Left cardiac atrium (tissue), 4 donors: ENCODE measurements around the gene DDX20. TPM values are rescaled to one million over a fixed set of nuclear protein-coding genes. Genes with fewer than 3 reads are reported as not detected.
"Not testable (repeated sequence)": the region's sequence is repeated elsewhere in the genome, so short reads cannot be mapped to it uniquely, and the experiment has no call there.

Source experiments
- ATAC-seq, 2 donors: fragments of 200-7000 bp; cut with Tn5 transposase; one replicate each; pipeline ENCODE4 v1.9.1; 2020; ENCODE audit warnings: mild to moderate bottlenecking in 2 of 2, moderate library complexity in 2 of 2
- DNase-seq: peaks from one replicate; pipeline ENCODE4 v3.0.0-alpha.2; 2020
- intact Hi-C, 2 donors: fragments of 100-400 bp; cut with DNase I; formaldehyde crosslinking; loops; one replicate each; pipeline versions ENCODE4 v1.14.1 to v1.15.1; 2022 to 2023
- total RNA-seq, 2 donors: library from RNA; stranded (reverse); fragmentation: NEBNext Ultra II Directional; extraction: Animal tissue kit (Norgen Biotek cat#: 25700); gene quantifications; one replicate each; pipeline ENCODE4 v1.2.1, GENCODE V29; 2021
- donor health status: DM: no; HTN: yes; CAD: no.
- donor health status: DM: no; HTN: yes; CAD: no; lungs with severe emphysema.
- donor health status: DM: yes; HTN: yes; CAD: no.
- donor health status: Dilated cardiomyopathy.

DDX20 gene
- total RNA-seq, 2 donors from 2014 or later, result 7.8 TPM

- intact Hi-C loops, result no loop called here
- DNase-seq, result no peak
- no peak for ATAC-seq
Measured at GRCh38 chr1:111731956-111732355, 23.7 kb upstream of the DDX20 start.

GRCh38 chr1:111732718-111733117 is 23.0 kb upstream of the DDX20 start:
- intact Hi-C loops, result no loop called here
- DNase-seq, result no peak
- no peak for ATAC-seq

DNA sequence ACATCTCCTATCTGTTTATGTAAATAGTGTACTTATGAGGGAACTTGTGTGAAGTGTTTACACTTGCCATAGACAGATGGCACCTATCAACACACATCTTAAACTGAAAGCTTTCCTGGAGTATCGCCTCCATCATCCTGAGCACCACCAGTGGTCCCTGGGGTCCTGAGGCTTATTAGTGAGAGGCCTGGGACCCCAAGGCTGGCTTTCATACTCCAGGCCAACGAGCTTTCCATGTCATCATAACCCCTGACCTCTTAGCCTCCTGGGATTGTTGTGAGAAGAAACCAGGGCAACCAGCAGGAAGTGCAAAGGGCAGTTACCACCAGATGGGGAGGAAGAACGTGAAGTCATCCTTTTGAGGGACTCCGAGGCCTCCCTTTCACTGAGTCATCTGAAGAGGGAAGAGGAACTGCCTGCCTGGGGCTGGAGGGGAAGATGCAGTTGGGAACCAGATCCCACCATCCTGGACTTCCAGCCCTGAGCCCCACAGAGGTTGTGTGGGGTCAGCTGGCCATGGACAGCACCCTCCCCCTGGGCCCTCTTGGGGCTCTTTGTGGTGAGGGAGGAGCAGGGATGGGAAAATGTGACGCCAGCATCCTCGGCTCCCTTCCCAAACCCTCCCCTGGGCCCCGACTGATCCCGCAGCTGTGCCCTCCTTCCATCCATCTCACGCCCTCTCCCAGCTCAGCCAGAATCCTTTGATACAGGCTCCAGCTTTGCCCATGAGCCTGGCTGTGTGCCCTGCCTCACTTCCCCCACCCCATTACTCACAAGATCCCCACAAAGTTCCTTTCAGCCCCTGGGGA is 22.3 kb upstream of the DDX20 start:
- DNase-seq, result peak; percentile 74

GRCh38 chr1:111733992-111734341 is 21.7 kb upstream of the DDX20 start:
- intact Hi-C loops, result no loop called here
- ATAC-seq (no peak), DNase-seq (no peak)

More for the DNA sequence above, 22.3 kb upstream of the DDX20 start:
- intact Hi-C loops, result no loop called here
- peak; percentile 4 to 51 for ATAC-seq

- ATAC-seq (no peak), DNase-seq (no peak)
- intact Hi-C loops, result no loop called here
Measured at GRCh38 chr1:111734426-111734825, 21.3 kb upstream of the DDX20 start.

DNA sequence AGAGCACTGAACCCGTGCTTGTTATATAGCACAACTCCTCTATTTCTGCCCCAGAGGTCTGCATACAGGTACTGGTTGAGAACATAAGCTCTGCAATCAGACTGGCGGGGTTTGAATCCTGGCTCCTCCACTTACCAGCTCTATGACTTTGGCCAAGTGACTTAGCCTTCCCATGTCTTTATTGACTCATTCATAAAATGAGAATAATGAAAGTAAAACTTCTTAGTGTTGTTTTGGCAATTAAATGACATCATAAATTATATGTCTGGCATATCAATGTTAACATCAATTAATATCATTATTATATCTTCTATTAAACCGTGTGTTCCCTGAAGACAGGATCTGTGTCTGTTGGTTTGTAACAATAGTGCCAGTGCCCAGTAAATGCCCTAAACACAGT is 20.8 kb upstream of the DDX20 start:
- no peak for DNase-seq
- no peak for ATAC-seq
- intact Hi-C loops, result no loop called here

DNA sequence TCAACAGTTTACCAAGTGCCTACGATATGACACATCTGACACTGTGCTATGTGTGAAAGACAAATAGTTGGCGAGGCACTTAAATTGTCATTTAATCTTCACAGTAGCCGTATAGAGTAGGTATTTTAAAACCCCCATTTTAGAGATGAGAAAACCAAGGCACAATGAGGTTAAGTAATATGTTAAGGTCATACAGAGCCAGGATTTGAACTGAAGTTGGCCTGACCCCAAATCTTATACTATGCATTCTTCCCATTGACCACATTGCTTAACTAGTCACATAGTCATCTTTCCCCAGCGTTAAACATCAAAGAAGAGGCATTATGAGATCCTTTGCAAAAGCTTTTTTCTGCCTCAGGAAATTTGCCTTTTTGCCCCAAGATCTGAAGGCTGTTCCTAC is 20.4 kb upstream of the DDX20 start:
- intact Hi-C loops, result no loop called here
- DNase-seq, result no peak
- no peak for ATAC-seq

DNA sequence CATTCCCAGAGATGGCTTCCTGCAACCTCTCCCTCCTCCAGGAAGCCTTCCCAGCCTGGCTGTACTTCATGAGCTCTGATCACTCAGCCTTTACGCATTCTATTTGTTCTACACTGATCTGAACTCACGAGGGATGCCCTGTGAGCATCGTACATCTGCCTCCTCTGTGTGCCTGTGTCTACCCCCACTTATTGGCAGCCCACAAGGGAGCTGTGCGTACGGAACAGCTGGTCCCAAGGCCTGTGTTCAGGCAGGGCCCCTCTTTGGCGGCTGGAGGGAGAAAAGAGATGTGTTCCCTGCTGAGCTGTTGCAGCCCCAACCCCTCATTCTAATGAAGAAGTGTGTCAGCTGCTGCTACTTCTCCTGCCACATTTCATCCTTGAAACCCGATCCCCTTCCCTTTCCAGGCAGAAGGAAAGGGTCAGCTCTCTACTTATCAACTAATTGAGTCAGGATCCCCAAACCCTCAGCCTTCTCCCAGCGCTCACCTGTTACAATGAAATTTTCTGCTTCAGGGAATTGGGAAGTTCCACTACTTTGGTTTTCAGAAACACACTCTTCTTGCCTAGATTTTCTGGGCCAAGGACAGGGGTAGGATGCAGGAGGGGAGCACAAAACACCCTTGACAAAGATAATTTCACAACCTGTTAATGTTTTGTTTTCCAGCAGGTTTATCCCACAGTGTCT is 19.7 kb upstream of the DDX20 start:
- intact Hi-C loops, result no loop called here
- DNase-seq (no peak), ATAC-seq (no peak)

DNA sequence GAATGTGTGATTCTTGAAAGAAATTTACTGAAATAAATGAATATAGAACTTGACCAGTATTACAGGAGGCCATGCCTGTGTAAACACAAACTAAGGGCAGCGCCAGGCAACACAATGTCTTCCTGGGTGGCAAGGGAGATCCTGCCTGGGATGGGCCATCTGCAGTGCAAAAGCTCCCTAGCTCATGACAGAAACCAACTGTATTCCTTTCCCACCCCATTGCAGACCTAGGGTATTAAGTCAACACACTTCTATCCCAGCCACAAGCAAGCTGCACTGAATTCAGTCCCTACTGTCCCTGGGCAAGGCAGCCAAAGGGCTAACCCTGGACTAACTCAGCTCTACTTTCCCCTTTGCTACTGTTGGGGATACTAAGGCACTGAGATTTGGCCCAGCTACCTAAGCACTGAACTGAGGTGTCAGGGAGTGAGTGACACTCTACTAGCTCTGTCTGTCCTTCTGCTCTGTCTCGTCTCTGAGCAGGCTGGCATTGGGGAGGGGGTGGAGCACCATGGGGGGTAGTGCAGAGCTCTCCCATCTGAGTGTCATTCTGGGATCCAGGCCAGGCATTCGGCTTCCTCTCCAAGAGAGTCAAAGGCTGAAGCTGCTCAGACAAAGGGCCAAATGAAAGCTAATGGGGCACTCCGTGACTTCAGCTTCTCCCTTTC is 19.0 kb upstream of the DDX20 start:
- intact Hi-C loops, result no loop called here
- ATAC-seq (peak; percentile 7 to 34), DNase-seq (peak; percentile 85)

DNA sequence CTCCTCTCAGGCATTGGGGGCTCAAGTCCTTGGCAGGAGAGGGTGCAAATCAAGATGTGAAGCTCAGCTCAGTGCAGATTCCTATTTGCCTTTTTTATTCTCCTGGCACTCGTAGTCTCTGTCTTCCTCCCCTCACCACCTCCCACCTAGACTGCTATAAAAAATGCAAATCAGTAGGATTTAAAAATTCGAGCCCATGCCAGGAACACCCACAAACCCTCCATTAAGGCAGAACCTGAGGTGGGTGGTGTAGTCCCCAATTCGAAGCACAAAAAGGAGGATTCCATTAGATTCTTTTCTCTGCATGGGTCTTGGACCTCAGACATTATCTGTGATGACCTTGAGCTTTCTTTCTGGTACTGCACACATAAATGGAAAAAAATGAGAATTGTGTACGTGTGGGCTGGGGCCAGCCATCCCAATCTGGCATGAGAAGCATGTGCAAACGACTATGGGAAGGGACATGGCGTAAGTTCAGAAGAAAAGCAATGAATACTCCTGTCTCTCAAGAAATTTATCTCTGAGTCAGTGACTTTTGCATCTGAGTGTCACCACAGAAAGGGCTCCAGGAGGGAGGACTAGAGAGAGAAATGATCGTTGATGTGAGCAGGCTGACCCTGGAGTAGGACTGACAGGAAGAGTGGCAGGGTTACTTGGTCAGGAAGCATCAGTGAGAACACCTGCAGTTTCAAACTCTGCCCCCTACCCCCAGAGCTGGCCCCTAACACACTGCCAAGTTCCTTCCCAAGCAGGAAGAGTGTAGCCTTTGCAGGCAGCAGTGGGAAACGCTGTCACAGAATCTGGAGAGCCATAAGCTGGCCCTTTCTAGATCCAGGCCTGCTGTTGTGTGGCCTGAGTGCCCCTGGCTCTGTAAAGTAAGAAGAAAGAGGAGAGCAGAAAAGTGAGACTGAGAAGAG is 18.2 kb upstream of the DDX20 start:
- DNase-seq, result no peak
- no peak for ATAC-seq
- intact Hi-C loops, result loop anchor here in 1 of 2 donors (2.0 kb wide), 1 partner anchor 17 kb away; no protein-coding TSS in a partner anchor

DNA sequence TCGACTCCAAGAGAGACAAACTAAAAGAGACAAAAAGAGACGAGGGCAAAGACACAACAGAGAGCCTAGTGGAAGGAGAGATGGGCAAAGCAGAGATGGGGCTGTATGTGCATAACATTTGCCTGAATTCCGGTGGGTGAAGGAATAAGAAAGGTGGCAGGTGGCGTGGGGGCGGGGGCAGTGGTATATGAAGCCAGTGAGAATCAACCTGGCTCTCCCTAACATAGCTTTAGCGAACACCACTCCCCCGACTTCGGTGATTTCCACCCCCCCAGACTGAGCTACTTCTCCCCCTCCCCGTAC is 17.6 kb upstream of the DDX20 start:
- DNase-seq (no peak), ATAC-seq (no peak)
- intact Hi-C loops, result loop anchor here in 1 of 2 donors (2.0 kb wide), 1 partner anchor 17 kb away; no protein-coding TSS in a partner anchor

DNA sequence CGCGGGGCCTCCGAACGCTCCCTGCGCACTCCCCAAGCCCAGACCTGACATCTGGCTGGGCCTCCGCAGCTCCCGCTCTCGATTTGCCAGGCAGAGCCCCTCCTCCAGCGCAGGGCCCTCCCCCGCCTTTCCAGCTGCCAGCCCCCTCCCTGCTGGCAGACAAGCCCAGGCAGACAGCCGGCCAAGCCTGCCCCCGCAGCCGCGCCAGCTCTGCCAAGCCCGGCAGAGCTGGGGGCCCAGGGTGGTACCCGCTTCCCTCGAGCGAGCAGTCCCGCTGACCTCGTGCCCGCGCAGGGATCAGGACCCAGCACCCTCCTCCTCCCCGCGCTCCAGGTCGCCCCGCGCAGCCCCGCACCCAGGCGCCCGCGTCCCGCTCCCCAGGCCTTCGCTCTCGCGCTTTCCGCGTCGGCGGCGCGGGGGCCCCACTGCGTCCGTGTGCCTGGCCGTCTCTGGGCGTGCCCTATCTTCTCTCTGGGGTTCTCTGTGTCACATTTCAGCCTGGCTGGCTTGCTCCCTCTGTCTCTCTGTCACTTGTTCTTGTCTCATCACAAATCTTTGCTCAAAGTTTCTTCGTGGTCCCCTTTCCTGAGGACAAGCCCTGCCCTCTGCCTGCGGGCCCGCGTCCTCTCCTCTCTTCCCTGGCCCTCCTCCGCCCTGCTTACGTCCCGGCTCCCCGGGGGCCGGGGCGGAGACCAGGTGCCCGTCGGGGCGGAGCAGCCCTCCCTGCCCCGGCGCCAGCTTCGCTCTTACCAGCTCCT is 17.1 kb upstream of the DDX20 start:
- peak; percentile 63 to 69 for ATAC-seq
- peak; percentile 84 for DNase-seq
- intact Hi-C loops, result loop anchor here in 1 of 2 donors (2.0 kb wide), 1 partner anchor 18 kb away; no protein-coding TSS in a partner anchor

GRCh38 chr1:111739194-111739924 is 16.3 kb upstream of the DDX20 start, which contains the start of gene INKA2:
Gene INKA2, minus strand, starts transcription at chr1:111739395. Its CDS starts 153 bp downstream, at chr1:111739242.
- DNase-seq (peak; percentile 91), ATAC-seq (peak; percentile 82 to 85)
- intact Hi-C loops, result loop anchor here in 1 of 2 donors (2.0 kb wide), 1 partner anchor 19 kb away; no protein-coding TSS in a partner anchor

DNA sequence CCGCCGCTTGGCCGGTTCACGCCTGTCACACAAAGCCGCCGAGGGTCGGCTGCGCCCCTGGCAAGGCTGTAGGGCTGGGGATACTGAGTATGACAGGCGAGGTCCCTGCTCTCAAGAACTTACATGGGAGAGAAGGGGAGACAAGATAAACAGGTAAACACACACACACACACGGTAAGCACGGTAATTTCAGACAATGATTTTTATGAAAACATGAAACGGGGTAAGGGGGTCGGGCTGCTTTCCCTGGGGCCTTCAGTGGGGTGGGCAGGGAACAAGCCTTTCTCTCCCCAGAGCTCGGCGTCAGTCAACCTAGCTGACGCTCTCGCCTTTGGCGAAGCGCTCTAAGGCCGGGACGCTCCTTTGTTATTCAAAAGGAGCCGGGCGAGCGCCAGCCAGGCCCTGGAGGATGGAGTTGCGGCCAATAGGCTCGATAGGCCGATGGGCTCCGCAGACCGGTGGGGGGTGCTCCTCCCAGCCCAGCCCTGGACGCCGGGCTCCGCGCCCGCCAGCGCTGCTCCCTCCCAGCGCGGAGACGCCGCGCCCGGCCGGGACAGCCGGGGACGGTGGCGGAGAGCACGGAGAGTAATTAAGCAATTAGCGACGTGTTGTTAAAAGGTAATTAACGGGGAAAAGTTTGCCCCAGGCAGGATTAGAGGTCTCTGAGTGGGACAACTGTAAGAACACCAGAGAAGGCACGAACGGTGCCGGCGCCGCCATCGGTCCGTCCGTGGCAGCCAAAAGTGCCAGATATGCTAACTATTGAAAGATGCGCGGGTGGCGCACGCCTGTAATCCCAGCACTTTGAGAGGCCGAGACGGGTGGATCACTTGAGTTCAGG is 15.6 kb upstream of the DDX20 start:
- DNase-seq (peak; percentile 84), ATAC-seq (peak; percentile 48 to 62)
- intact Hi-C loops, result loop anchor here in 1 of 2 donors (2.0 to 5.0 kb wide), 2 partner anchors 19 to 233 kb away; no protein-coding TSS in a partner anchor

DNA sequence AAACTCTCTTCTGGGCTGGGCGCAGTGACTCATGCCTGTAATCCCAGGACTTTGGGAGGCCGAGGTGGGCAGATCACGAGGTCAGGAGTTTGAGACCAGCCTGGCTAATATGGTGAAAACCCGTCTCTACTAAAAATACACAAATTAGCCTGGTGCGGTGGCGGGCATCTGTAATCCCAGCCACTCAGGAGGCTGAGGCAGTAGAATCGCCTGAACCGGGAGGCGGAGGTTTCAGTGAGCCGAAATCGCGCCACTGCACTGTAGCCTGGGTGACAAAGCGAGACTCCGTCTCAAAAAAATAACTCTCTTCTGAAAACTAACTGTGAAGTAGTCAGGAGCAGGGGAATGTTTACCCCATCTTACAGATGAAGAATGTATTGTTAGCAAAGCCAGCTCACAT is 13.4 kb upstream of the DDX20 start:
- intact Hi-C loops, result loop anchor here in 1 of 2 donors (5.0 kb wide), 1 partner anchor 235 kb away; no protein-coding TSS in a partner anchor
- not testable (repeated sequence) for ATAC-seq, DNase-seq

DNA sequence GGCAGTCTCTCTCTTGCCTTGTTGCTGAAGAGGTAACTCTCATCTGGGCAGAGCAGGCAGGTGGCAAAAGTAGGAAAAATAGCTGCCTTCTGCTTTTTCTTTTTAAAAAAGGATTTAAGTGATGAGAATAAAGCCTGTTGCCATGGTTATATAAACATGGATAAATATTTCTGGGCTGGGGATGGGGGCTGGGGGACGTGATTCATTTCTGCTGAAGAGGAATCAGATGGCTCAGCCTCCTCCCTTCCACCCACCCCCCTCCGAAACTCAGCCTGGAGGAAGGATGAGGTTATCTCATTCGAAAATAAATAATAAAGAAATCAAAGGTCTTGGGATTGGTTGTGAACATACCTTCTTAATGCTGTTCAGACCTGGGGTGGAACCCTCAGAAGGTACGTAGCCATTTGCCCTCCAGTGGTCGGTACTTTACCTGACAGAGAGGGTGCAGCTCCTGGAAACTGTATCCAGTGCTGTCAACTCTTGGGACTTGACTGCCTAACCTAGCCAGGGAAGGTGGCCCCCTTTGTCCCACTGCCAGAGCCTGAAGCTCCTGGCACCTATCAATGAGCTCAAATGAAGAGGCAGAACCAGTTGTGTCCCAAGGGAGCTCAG is 12.7 kb upstream of the DDX20 start:
- ATAC-seq (no peak), DNase-seq (no peak)
- intact Hi-C loops, result loop anchor here in 1 of 2 donors (5.0 kb wide), 1 partner anchor 236 kb away; no protein-coding TSS in a partner anchor
